Lower lobe of right lung (tissue), 2 donors: ENCODE results near the gene DCAKD. TPM values are rescaled to one million over a fixed set of nuclear protein-coding genes. Genes with fewer than 3 reads are reported as not detected.
A peak's percentile ranks its signal among the peaks of the same experiment; 100 is the strongest.

Experiments used
- ATAC-seq, 2 donors: fragments of 200-7000 bp; cut with Tn5 transposase; one replicate each; pipeline ENCODE4 v1.9.1; 2020 to 2022; ENCODE audit warnings: mild to moderate bottlenecking in 2 of 2, moderate library complexity in 2 of 2
- DNase-seq: peaks from one replicate; pipeline ENCODE4 v3.0.0-alpha.2; 2020
- H3K27ac ChIP-seq: fragments of 200-600 bp; one replicate; pipeline ENCODE4 v1.8.0; 2022
- H3K27me3 ChIP-seq: fragments of 200-600 bp; one replicate; pipeline ENCODE4 v1.8.0; 2022; ENCODE audit warnings: low read depth
- H3K36me3 ChIP-seq: fragments of 200-600 bp; one replicate; pipeline ENCODE4 v1.8.0; 2022; ENCODE audit warnings: mild to moderate bottlenecking
- H3K4me1 ChIP-seq: fragments of 200-600 bp; one replicate; pipeline ENCODE4 v1.8.0; 2022
- H3K4me3 ChIP-seq: fragments of 200-600 bp; one replicate; pipeline ENCODE4 v1.8.0; 2022; ENCODE audit warnings: mild to moderate bottlenecking
- H3K9me3 ChIP-seq: fragments of 200-600 bp; one replicate; pipeline ENCODE4 v1.8.0; 2022
- intact Hi-C: fragments of 100-400 bp; cut with DNase I; formaldehyde crosslinking; loops from one replicate; pipeline ENCODE4 v1.11.0; 2022
- total RNA-seq: library from RNA; stranded (reverse); fragmentation: NEBNext Ultra II Directional; extraction: Animal tissue kit (Norgen Biotek cat#: 25700); gene quantifications from one replicate; pipeline ENCODE4 v1.2.1, GENCODE V29; 2021
- TF ChIP-seq, protein P1 (sequence below): fragments of 200-600 bp; IDR thresholded peaks from one replicate; pipeline ENCODE4 v1.8.0; 2022; ENCODE audit warnings: antibody characterized with exemption, mild to moderate bottlenecking
- donor health status: DM: no; HTN: yes; CAD: no; lungs with severe emphysema.

The DCAKD gene
- total RNA-seq, 1 donor from 2014 or later, result 20.1 TPM

DNA sequence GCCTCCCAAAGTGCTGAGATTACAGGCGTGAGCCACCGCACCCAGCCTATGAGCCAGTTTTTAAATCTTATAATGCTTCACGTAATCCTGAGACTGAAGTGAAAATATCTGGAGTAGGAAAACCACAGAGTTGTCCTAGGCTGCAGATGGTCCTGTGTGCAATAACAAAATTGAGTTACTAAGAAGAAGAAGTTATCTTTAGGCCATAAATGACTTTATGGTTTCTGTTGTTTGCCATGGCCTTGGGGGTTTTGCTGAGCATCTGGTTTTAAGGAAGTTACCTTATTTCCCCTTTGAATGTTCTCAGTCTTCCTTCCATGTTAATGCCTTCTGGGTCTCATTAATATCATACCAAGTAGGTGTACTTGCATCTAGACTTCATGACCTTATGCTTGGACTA, 26.2 kb upstream of the DCAKD start:
- intact Hi-C loops, result no loop called here
- H3K27ac ChIP-seq, result no peak overlapping the region
- peak in 1 of 2 donors; percentile 46 for ATAC-seq
- no peak for DNase-seq
- H3K36me3 ChIP-seq, result peaks cover 62% of the 10 kb centered on the region
- no peak overlapping the region for H3K4me3 ChIP-seq
- H3K27me3 ChIP-seq, result no peaks in the 10 kb centered on the region
- peaks cover 30% of the 10 kb centered on the region for H3K4me1 ChIP-seq
- H3K9me3 ChIP-seq, result no peaks in the 10 kb centered on the region
- TF ChIP-seq, protein P1, sequence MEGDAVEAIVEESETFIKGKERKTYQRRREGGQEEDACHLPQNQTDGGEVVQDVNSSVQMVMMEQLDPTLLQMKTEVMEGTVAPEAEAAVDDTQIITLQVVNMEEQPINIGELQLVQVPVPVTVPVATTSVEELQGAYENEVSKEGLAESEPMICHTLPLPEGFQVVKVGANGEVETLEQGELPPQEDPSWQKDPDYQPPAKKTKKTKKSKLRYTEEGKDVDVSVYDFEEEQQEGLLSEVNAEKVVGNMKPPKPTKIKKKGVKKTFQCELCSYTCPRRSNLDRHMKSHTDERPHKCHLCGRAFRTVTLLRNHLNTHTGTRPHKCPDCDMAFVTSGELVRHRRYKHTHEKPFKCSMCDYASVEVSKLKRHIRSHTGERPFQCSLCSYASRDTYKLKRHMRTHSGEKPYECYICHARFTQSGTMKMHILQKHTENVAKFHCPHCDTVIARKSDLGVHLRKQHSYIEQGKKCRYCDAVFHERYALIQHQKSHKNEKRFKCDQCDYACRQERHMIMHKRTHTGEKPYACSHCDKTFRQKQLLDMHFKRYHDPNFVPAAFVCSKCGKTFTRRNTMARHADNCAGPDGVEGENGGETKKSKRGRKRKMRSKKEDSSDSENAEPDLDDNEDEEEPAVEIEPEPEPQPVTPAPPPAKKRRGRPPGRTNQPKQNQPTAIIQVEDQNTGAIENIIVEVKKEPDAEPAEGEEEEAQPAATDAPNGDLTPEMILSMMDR, result no peak

DNA sequence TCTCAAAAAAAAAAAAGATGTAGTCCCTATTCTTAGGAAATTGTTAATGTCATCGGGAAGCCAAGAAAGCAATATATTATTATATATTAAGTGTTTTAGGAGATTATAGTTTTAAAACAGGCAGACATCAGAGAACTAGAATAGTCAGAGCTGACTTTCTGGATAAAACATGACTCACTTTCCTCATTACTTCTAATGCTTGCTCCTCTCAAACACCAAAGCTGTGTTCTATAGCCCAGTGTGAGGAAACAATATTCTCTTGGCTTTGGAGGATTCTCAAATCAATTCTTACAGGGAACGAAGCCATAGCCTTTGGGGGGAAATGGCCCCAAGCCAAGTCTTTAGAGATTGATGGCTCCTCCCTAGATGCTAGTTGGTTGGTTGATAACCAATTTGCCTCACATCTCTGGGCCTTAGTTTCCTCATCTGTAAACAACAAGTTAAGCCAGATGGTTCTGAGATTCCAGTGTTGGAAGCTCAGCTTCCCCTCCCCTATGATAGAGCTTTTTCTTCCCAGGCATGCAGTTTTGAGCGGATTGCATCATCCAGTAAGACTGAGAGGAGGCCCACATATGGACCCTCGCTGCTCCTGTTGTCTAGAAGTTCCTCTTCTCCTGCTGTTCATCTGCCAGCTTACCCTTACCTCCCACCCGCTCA, 22.1 kb upstream of the DCAKD start:
- Histone ChIP-seq H3K9me3 (no peaks in the 10 kb centered on the region), H3K27ac (no peak overlapping the region), H3K4me1 (peaks cover 30% of the 10 kb centered on the region), H3K36me3 (peaks cover 61% of the 10 kb centered on the region), H3K27me3 (no peaks in the 10 kb centered on the region), H3K4me3 (no peak overlapping the region)
- TF ChIP-seq, protein P1, result no peak
- intact Hi-C loops, result no loop called here
- ATAC-seq (peak in 1 of 2 donors; percentile 49), DNase-seq (no peak)

- H3K27me3 ChIP-seq, result no peaks in the 10 kb centered on the region
- no peaks in the 10 kb centered on the region for H3K9me3 ChIP-seq
- ATAC-seq (no peak), DNase-seq (no peak)
- H3K4me1 ChIP-seq, result peaks cover 8% of the 10 kb centered on the region
- no peak overlapping the region for H3K4me3 ChIP-seq
- H3K36me3 ChIP-seq, result peaks cover 56% of the 10 kb centered on the region
- H3K27ac ChIP-seq, result no peak overlapping the region
- TF ChIP-seq, protein P1, result no peak
- intact Hi-C loops, result no loop called here
Observed at GRCh38 chr17:45070809-45071208, 19.4 kb upstream of the DCAKD start.

GRCh38 chr17:45070001-45070400, 18.6 kb upstream of the DCAKD start:
- no peak for ATAC-seq
- intact Hi-C loops, result no loop called here
- H3K4me3 ChIP-seq, result no peak overlapping the region
- no peaks in the 10 kb centered on the region for H3K27me3 ChIP-seq
- no peak for DNase-seq
- no peak overlapping the region for H3K27ac ChIP-seq
- TF ChIP-seq, protein P1, result no peak
- peaks cover 11% of the 10 kb centered on the region for H3K4me1 ChIP-seq
- peaks cover 51% of the 10 kb centered on the region for H3K36me3 ChIP-seq
- no peaks in the 10 kb centered on the region for H3K9me3 ChIP-seq

- ATAC-seq, result no peak
- TF ChIP-seq, protein P1, result no peak
- Histone ChIP-seq H3K27ac (no peak overlapping the region), H3K36me3 (peaks cover 34% of the 10 kb centered on the region), H3K4me1 (peaks cover 27% of the 10 kb centered on the region), H3K4me3 (no peak overlapping the region), H3K9me3 (no peaks in the 10 kb centered on the region), H3K27me3 (no peaks in the 10 kb centered on the region)
- intact Hi-C loops, result no loop called here
- DNase-seq, result no peak
Observed at GRCh38 chr17:45067637-45068036, 16.2 kb upstream of the DCAKD start.
